ENCODE data around the gene YBX2. TPM values are rescaled to one million over a fixed set of nuclear protein-coding genes. Genes with fewer than 3 reads are reported as not detected.
A peak's percentile ranks its signal among the peaks of the same experiment; 100 is the strongest.

The YBX2 gene
- total RNA-seq, 1 experiment from 2014 or later, result 54.9 TPM

- no TSS peak for BruUV-seq (replicated peaks)
- peaks cover 4% of the 10 kb centered on the region; the same call in 1 of the 2 replicates for H3K4me1 ChIP-seq (ENCODE audit: control insufficient read depth, insufficient read depth, low read length)
- 0 out of 2 replicates have a peak, but pooled peaks have one; percentile 51 for ATAC-seq
- in situ Hi-C loops (cut with HindIII; ENCODE audit: low pct_unique_long_range_greater_than_20kb, low sequenced_read_pairs) (no loop called here), intact Hi-C loops (cut with micrococcal nuclease; ENCODE audit: unreplicated experiment) (no loop called here)
- TF ChIP-seq POLR2AphosphoS5 (IDR thresholded peaks at IDR 0.05; ENCODE audit: low read depth, low read length) (no peak), REST (IDR thresholded peaks at IDR 0.05; ENCODE audit: insufficient read depth in 1 of 2, low read depth in 2 of 2, low read length in 1 of 2) (no peak), TCF7L2 (IDR thresholded peaks at IDR 0.05; ENCODE audit: low read depth, low read length) (no peak), SIN3A (IDR thresholded peaks at IDR 0.05; ENCODE audit: borderline replicate concordance, insufficient read depth, low read depth, low read length) (no peak), CTCF (IDR thresholded peaks at IDR 0.05) (peak; percentile 91; the same call in 1 of the 2 replicates)
- H3K27me3 ChIP-seq (ENCODE audit: control insufficient read depth, insufficient read depth, low read length), result no peaks in the 10 kb centered on the region
- ChIA-PET POLR2A (no interaction called here), CTCF (no interaction called here)
- no peak for DNase-seq (ENCODE audit: low read depth, low spot score)
- peaks cover 3% of the 10 kb centered on the region for H3K36me3 ChIP-seq (ENCODE audit: control insufficient read depth, insufficient read depth, low read length)
- H3K27ac ChIP-seq (ENCODE audit: low read length), result no peak overlapping the region
- H3K4me3 ChIP-seq (ENCODE audit: low read depth in 2 of 2, low read length in 2 of 2), result no peak overlapping the region
- no peaks in the 10 kb centered on the region for H3K9me3 ChIP-seq (ENCODE audit: control insufficient read depth, insufficient read depth, low read depth, low read length)
Observed at GRCh38 chr17:7323731-7324437, 29.4 kb upstream of the YBX2 start.

GRCh38 chr17:7322520-7323194, 28.2 kb upstream of the YBX2 start:
- ChIA-PET POLR2A (no interaction called here), CTCF (no interaction called here)
- in situ Hi-C loops (cut with HindIII; ENCODE audit: low pct_unique_long_range_greater_than_20kb, low sequenced_read_pairs) (no loop called here), intact Hi-C loops (cut with micrococcal nuclease; ENCODE audit: unreplicated experiment) (no loop called here)
- BruUV-seq (replicated peaks), result no TSS peak
- no peak for ATAC-seq
- Histone ChIP-seq H3K27me3 (ENCODE audit: control insufficient read depth, insufficient read depth, low read length) (no peaks in the 10 kb centered on the region), H3K4me1 (ENCODE audit: control insufficient read depth, insufficient read depth, low read length) (no peaks in the 10 kb centered on the region), H3K4me3 (ENCODE audit: low read depth in 2 of 2, low read length in 2 of 2) (no peak overlapping the region), H3K27ac (ENCODE audit: low read length) (no peak overlapping the region), H3K9me3 (ENCODE audit: control insufficient read depth, insufficient read depth, low read depth, low read length) (no peaks in the 10 kb centered on the region), H3K36me3 (ENCODE audit: control insufficient read depth, insufficient read depth, low read length) (peaks cover 3% of the 10 kb centered on the region)
- no peak for DNase-seq (ENCODE audit: low read depth, low spot score)
- TF ChIP-seq REST (IDR thresholded peaks at IDR 0.05; ENCODE audit: insufficient read depth in 1 of 2, low read depth in 2 of 2, low read length in 1 of 2) (no peak), POLR2AphosphoS5 (IDR thresholded peaks at IDR 0.05; ENCODE audit: low read depth, low read length) (no peak)

All from Panc1 (cell line).